WTC11 (cell line): ENCODE results near the gene MISFA.

Source experiments
- ATF1 ChIP-seq: sonication (generic); formaldehyde crosslinking; IDR thresholded peaks from 2 replicates; pipeline ENCODE4 v1.8.1; 2023; ENCODE audit warnings: mild to moderate bottlenecking, moderate library complexity, missing genetic modification reagents
- TP53 ChIP-seq: sonication (generic); formaldehyde crosslinking; IDR thresholded peaks from 2 replicates; pipeline ENCODE4 v1.8.1; 2023; ENCODE audit warnings: mild to moderate bottlenecking, missing genetic modification reagents
- TF ChIP-seq, protein P1 (sequence below): sonication (generic); formaldehyde crosslinking; IDR thresholded peaks from 2 replicates; pipeline ENCODE4 v1.8.1; 2023; ENCODE audit warnings: mild to moderate bottlenecking, missing genetic modification reagents, moderate library complexity
- TF ChIP-seq, protein P2 (sequence below): fragments of 200-600 bp; IDR thresholded peaks from 2 replicates; pipeline ENCODE4 v1.8.0; 2022; ENCODE audit warnings: antibody characterized with exemption
- TF ChIP-seq, protein P3 (sequence below): sonication (generic); formaldehyde crosslinking; IDR thresholded peaks from 2 replicates; pipeline ENCODE4 v1.8.1; 2022; ENCODE audit warnings: low read depth, missing genetic modification reagents, borderline replicate concordance

DNA sequence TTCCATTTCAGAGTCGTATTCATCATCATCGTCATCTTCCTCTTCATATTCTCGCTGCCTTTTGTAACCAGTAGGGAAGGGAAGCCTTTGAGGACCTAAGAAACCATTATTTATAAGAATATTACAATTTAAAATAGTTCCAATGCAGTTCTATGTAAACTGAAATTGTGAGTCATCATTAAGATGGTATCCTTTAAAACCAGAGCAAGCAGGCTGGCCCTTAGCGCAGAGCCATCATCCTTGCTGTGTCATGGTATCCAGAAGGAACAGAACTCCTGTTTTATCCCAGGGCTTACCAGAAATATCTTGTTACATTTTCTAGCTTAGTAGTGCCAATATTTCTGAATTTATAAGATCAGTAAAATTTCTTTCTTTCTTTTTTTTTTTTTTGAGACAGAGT is 12.8 kb downstream of the MISFA start:
- TF ChIP-seq, protein P1, sequence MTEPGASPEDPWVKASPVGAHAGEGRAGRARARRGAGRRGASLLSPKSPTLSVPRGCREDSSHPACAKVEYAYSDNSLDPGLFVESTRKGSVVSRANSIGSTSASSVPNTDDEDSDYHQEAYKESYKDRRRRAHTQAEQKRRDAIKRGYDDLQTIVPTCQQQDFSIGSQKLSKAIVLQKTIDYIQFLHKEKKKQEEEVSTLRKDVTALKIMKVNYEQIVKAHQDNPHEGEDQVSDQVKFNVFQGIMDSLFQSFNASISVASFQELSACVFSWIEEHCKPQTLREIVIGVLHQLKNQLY, result no peak
- TF ChIP-seq, protein P2, sequence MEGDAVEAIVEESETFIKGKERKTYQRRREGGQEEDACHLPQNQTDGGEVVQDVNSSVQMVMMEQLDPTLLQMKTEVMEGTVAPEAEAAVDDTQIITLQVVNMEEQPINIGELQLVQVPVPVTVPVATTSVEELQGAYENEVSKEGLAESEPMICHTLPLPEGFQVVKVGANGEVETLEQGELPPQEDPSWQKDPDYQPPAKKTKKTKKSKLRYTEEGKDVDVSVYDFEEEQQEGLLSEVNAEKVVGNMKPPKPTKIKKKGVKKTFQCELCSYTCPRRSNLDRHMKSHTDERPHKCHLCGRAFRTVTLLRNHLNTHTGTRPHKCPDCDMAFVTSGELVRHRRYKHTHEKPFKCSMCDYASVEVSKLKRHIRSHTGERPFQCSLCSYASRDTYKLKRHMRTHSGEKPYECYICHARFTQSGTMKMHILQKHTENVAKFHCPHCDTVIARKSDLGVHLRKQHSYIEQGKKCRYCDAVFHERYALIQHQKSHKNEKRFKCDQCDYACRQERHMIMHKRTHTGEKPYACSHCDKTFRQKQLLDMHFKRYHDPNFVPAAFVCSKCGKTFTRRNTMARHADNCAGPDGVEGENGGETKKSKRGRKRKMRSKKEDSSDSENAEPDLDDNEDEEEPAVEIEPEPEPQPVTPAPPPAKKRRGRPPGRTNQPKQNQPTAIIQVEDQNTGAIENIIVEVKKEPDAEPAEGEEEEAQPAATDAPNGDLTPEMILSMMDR, result no peak
- no peak for TF ChIP-seq ATF1 (CRISPR knock-in tag)
- no peak for TF ChIP-seq TP53 (CRISPR knock-in tag)
- TF ChIP-seq, protein P3, sequence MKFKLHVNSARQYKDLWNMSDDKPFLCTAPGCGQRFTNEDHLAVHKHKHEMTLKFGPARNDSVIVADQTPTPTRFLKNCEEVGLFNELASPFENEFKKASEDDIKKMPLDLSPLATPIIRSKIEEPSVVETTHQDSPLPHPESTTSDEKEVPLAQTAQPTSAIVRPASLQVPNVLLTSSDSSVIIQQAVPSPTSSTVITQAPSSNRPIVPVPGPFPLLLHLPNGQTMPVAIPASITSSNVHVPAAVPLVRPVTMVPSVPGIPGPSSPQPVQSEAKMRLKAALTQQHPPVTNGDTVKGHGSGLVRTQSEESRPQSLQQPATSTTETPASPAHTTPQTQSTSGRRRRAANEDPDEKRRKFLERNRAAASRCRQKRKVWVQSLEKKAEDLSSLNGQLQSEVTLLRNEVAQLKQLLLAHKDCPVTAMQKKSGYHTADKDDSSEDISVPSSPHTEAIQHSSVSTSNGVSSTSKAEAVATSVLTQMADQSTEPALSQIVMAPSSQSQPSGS, result no peak
